Ovary (tissue), 9 donors: ENCODE measurements around the gene SHF. TPM values are rescaled to one million over a fixed set of nuclear protein-coding genes. Genes with fewer than 3 reads are reported as not detected.

Experiments used
- DNase-seq, 5 donors: peaks; one replicate each; pipeline ENCODE4 v3.0.0-alpha.2; 2019 to 2020
- H3K27ac ChIP-seq, 2 donors: fragments of 200-600 bp; one replicate each; pipeline versions ENCODE4 v1.5.1 to v1.8.0; 2019 to 2022
- H3K27me3 ChIP-seq: fragments of 200-600 bp; one replicate; pipeline ENCODE4 v1.8.0; 2022
- H3K36me3 ChIP-seq: fragments of 200-600 bp; sonication (generic); one replicate; pipeline ENCODE4 v1.5.1; 2019
- H3K4me1 ChIP-seq: one replicate; pipeline ENCODE4 v1.8.1; 2013; ENCODE audit warnings: mild to moderate bottlenecking, moderate library complexity; ENCODE audit not compliant: insufficient read depth
- H3K4me3 ChIP-seq: fragments of 200-600 bp; sonication (generic); one replicate; pipeline ENCODE4 v1.5.1; 2017
- H3K9me3 ChIP-seq, 2 donors: fragments of 200-600 bp in 1 of 2; sonication (generic) in 1 of 2; one replicate each; pipeline versions ENCODE4 v1.5.1 to v1.8.1; 2013 to 2019; ENCODE audit warnings: mild to moderate bottlenecking in 1 of 2, moderate library complexity in 1 of 2
- CTCF ChIP-seq, 3 donors: fragments of 450-650 bp in 2 of 3; fragments of 200-600 bp in 1 of 3; IDR thresholded peaks; one replicate each; pipeline versions ENCODE4 v1.5.1 to v1.8.0; 2016 to 2022; ENCODE audit warnings: antibody characterized with exemption in 3 of 3, mild to moderate bottlenecking in 1 of 3
- EP300 ChIP-seq: sonication (generic); formaldehyde crosslinking; IDR thresholded peaks from one replicate; pipeline ENCODE4 v1.6.1; 2017; ENCODE audit warnings: antibody characterized with exemption
- POLR2A ChIP-seq: fragments of 450-650 bp; IDR thresholded peaks from one replicate; pipeline ENCODE4 v1.6.1; 2017; ENCODE audit warnings: antibody characterized with exemption, mild to moderate bottlenecking, moderate library complexity
- WGBS, 3 donors: extraction: QIAGEN DNeasy Blood & Tissue Kit in 1 of 3; methylation state at CpG; one replicate each; pipeline versions ENCODE4 v1.1.5 to v1.1.7; 2013 to 2017; 5-methylcytosine and 5-hydroxymethylcytosine counted together
- intact Hi-C, 4 donors: fragments of 100-400 bp; cut with DNase I; formaldehyde crosslinking; loops; one replicate each; pipeline versions ENCODE4 v1.11.0 to v1.15.1; 2022 to 2023
- polyA plus RNA-seq, 2 donors: library from polyadenylated mRNA; stranded (reverse); fragments of 200-250 nt in 1 of 2; fragments of 350-450 nt in 1 of 2; fragmentation: Illumina TruSeq in 1 of 2; extraction: RNeasy Lipid Tissue Mini Kit (QIAGEN cat#74804) in 1 of 2; gene quantifications; one replicate each; pipeline ENCODE4 v1.2.3, GENCODE V29; 2013 to 2014
- total RNA-seq, 7 donors: library from RNA; depleted of rRNA in 2 of 7; stranded (reverse); fragments of >200 nt in 2 of 7; fragmentation: NEBNext Ultra II Directional in 3 of 7; extraction: Animal tissue kit (Norgen Biotek cat#: 25700) in 3 of 7; gene quantifications; one replicate each; pipeline versions ENCODE4 v1.1.0 to v1.2.4, GENCODE V29; 2016 to 2023
- donor health status: DM: no; HTN: no; CAD: no; lungs with moderate emphysema.
- donor health status: DM: no; HTN: no; CAD: no.
- donor health status: Bipolar disorder and iron deficiency.
- donor health status: DM: yes; HTN: yes; CAD: no.
- donor health status: DM: no; HTN: no; CAD: no.
- donor health status: DM: yes; HTN: yes; CAD: no.

Gene SHF
- total and polyA plus RNA-seq, 9 donors, result 17.5 to 45.3 (median 30.5) TPM

GRCh38 chr15:45117308-45118130 lies 70.2 kb downstream of the SHF start:
- Histone ChIP-seq H3K27ac (no peak overlapping the region), H3K9me3 (no peaks in the 10 kb centered on the region), H3K4me3 (no peak overlapping the region), H3K4me1 (peaks cover 2% of the 10 kb centered on the region), H3K27me3 (no peaks in the 10 kb centered on the region), H3K36me3 (no peaks in the 10 kb centered on the region)
- no peak for DNase-seq
- no peak for TF ChIP-seq POLR2A
- TF ChIP-seq CTCF (IDR thresholded peaks at IDR 0.05), result no peak
- TF ChIP-seq EP300, result no peak
- 36 to 47% (median 44%) methylated on average over 27 to 33 of the region's 33 CpGs for WGBS, 3 donors
- intact Hi-C loops, result no loop called here

Other genes with a start within 250 kb of the SHF start
- gene TERB2, start 231.3 kb downstream of the SHF start, total RNA-seq, result 1 to 10 TPM in 1 of 7 donors, not detected in 6; 1.8 TPM
- not detected for gene TERB2, start 231.3 kb downstream of the SHF start, polyA plus RNA-seq
- 10 to 100 TPM in 3 of 7 donors, 1 to 10 TPM in 4; 3.9 to 10.4 (median 8.3) TPM for gene SORD, start 164.8 kb downstream of the SHF start, total RNA-seq
- 10 to 100 TPM in 1 of 2 donors, 1 to 10 TPM in 1; 4.3 to 25.0 TPM for gene SORD, start 164.8 kb downstream of the SHF start, polyA plus RNA-seq
- gene DUOX2, start 73.8 kb downstream of the SHF start, total RNA-seq, result 1 to 10 TPM in 1 of 7 donors, under 1 TPM in 6; 0.05 to 1.1 (median 0.63) TPM
- gene DUOX2, start 73.8 kb downstream of the SHF start, polyA plus RNA-seq, result 1 to 10 TPM in 1 of 2 donors, under 1 TPM in 1; 0.30 to 1.6 TPM
- under 1 TPM in 1 of 7 donors, not detected in 6; 0.18 TPM for gene DUOXA2, start 73.6 kb downstream of the SHF start, total RNA-seq
- under 1 TPM in 1 of 2 donors, not detected in 1; 0.17 TPM for gene DUOXA2, start 73.6 kb downstream of the SHF start, polyA plus RNA-seq
- gene DUOXA1, start 58.1 kb downstream of the SHF start, total RNA-seq, result 1 to 10 TPM in 4 of 7 donors, under 1 TPM in 3; 0.30 to 4.1 (median 1.2) TPM
- under 1 TPM; 0.51 to 0.77 TPM for gene DUOXA1, start 58.1 kb downstream of the SHF start, polyA plus RNA-seq
- gene DUOX1, start 58.0 kb downstream of the SHF start, total RNA-seq, result 1 to 10 TPM in 5 of 7 donors, under 1 TPM in 2; 0.23 to 9.2 (median 2.2) TPM
- under 1 TPM; 0.47 to 0.87 TPM for gene DUOX1, start 58.0 kb downstream of the SHF start, polyA plus RNA-seq
- under 1 TPM in 3 of 7 donors, not detected in 4; 0.12 to 0.31 (median 0.17) TPM for gene SLC28A2, start 64.3 kb upstream of the SHF start, total RNA-seq
- gene SLC28A2, start 64.3 kb upstream of the SHF start, polyA plus RNA-seq, result under 1 TPM in 1 of 2 donors, not detected in 1; 0.06 TPM
- gene GATM, start 190.6 kb upstream of the SHF start, total RNA-seq, result 100 to 1,000 TPM in 6 of 7 donors, 10 to 100 TPM in 1; 43.6 to 218 (median 160) TPM
- 100 to 1,000 TPM; 104 to 116 TPM for gene GATM, start 190.6 kb upstream of the SHF start, polyA plus RNA-seq